Glomerular visceral epithelial cell (primary cell): ENCODE measurements around the gene LILRB2.
"Not testable (repeated sequence)": the region's sequence is repeated elsewhere in the genome, so short reads cannot be mapped to it uniquely, and the experiment has no call there.

ENCODE experiments used
- DNase-seq: peaks from one replicate; pipeline ENCODE4 v3.0.0-alpha.2; 2016; ENCODE audit errors: extremely low spot score

The LILRB2 gene

GRCh38 chr19:54240372-54241336 is 40.3 kb downstream of the LILRB2 start:
- DNase-seq, result not testable (repeated sequence)

- DNase-seq, result not testable (repeated sequence)
Measured at GRCh38 chr19:54239491-54240371, 41.2 kb downstream of the LILRB2 start.

GRCh38 chr19:54233941-54234340 is 47.0 kb downstream of the LILRB2 start:
- DNase-seq, result no peak

- peak; percentile 85 for DNase-seq
Measured at GRCh38 chr19:54231077-54231931, 49.6 kb downstream of the LILRB2 start.

- DNase-seq, result no peak
Measured at GRCh38 chr19:54230031-54230430, 50.9 kb downstream of the LILRB2 start.

- no peak for DNase-seq
Measured at GRCh38 chr19:54229146-54229545, 51.8 kb downstream of the LILRB2 start.

- not testable (repeated sequence) for DNase-seq
Measured at GRCh38 chr19:54224619-54225018, 56.3 kb downstream of the LILRB2 start.

GRCh38 chr19:54223937-54224281 is 57.0 kb downstream of the LILRB2 start:
- not testable (repeated sequence) for DNase-seq
